HepG2 (cell line): Measurements from ENCODE around the gene EIF2S2. TPM values are rescaled to one million over a fixed set of nuclear protein-coding genes. Genes with fewer than 3 reads are reported as not detected.

Source experiments
- CC2D1A ChIP-seq: sonication (generic); formaldehyde crosslinking; IDR thresholded peaks from 2 replicates; pipeline ENCODE4 v1.8.1; 2023; ENCODE audit warnings: mild to moderate bottlenecking, missing genetic modification reagents
- ELF1 ChIP-seq: sonication (generic); formaldehyde crosslinking; IDR thresholded peaks from 2 replicates; pipeline ENCODE4 v1.4.0; 2020; ENCODE audit warnings: missing genetic modification reagents
- GABPA ChIP-seq, 2 experiments: IDR thresholded peaks; 2 replicates each; pipeline ENCODE4 v1.6.1; 2011 to 2016; ENCODE audit warnings: low read depth in 2 of 2, low read length in 1 of 2, missing biosample characterization in 1 of 2, missing genetic modification characterization in 1 of 2
- GFI1 ChIP-seq: sonication (generic); formaldehyde crosslinking; IDR thresholded peaks from 2 replicates; pipeline ENCODE4 v1.5.0; 2020; ENCODE audit warnings: missing genetic modification reagents, mild to moderate bottlenecking, borderline replicate concordance
- NAIF1 ChIP-seq: sonication (generic); formaldehyde crosslinking; IDR thresholded peaks from 2 replicates; pipeline ENCODE4 v1.5.0; 2020; ENCODE audit warnings: mild to moderate bottlenecking, missing genetic modification reagents, borderline replicate concordance
- NCOA2 ChIP-seq: sonication (generic); formaldehyde crosslinking; IDR thresholded peaks from 2 replicates; pipeline ENCODE4 v1.8.0; 2022; ENCODE audit warnings: inconsistent platforms
- NFATC3 ChIP-seq: sonication (generic); formaldehyde crosslinking; IDR thresholded peaks from 2 replicates; pipeline ENCODE4 v1.5.1; 2020; ENCODE audit warnings: mild to moderate bottlenecking, missing genetic modification reagents
- SATB2 ChIP-seq: sonication (generic); formaldehyde crosslinking; IDR thresholded peaks from 2 replicates; pipeline ENCODE4 v1.5.0; 2020; ENCODE audit warnings: missing genetic modification reagents
- SOX6 ChIP-seq, 2 experiments: fragments of 450-650 bp in 1 of 2; sonication (generic) in 1 of 2; formaldehyde crosslinking in 1 of 2; IDR thresholded peaks; 2 replicates each; pipeline versions ENCODE4 v1.4.0 to v1.6.1; 2017 to 2020; ENCODE audit warnings: antibody characterized with exemption in 1 of 2, mild to moderate bottlenecking in 1 of 2, missing genetic modification reagents in 1 of 2
- SP1 ChIP-seq, 2 experiments: fragments of 450-650 bp in 1 of 2; sonication (generic) in 1 of 2; formaldehyde crosslinking in 1 of 2; IDR thresholded peaks; 2 replicates each; pipeline versions ENCODE4 v1.4.0 to v1.6.1; 2016 to 2020; ENCODE audit warnings: missing genetic modification reagents in 1 of 2
- TCF7 ChIP-seq: sonication (generic); IDR thresholded peaks from 2 replicates; pipeline ENCODE4 v1.6.1; 2016; ENCODE audit warnings: antibody characterized with exemption, low read depth
- THRA ChIP-seq: sonication (generic); formaldehyde crosslinking; IDR thresholded peaks from 2 replicates; pipeline ENCODE4 v1.4.0; 2020; ENCODE audit warnings: missing genetic modification reagents, borderline replicate concordance
- TOE1 ChIP-seq: sonication (generic); formaldehyde crosslinking; IDR thresholded peaks from 2 replicates; pipeline ENCODE4 v1.4.0; 2020; ENCODE audit warnings: mild to moderate bottlenecking, missing genetic modification reagents
- YY1 ChIP-seq: IDR thresholded peaks from 2 replicates; pipeline ENCODE4 v1.6.1; 2011; ENCODE audit warnings: low read length, low read depth, moderate library complexity, mild to moderate bottlenecking; ENCODE audit not compliant: insufficient read depth, insufficient replicate concordance
- ZKSCAN8 ChIP-seq: IDR thresholded peaks from 2 replicates; pipeline ENCODE4 v1.6.1; 2016; ENCODE audit warnings: borderline replicate concordance, missing genetic modification reagents, missing compliant biosample characterization
- ZNF160 ChIP-seq: sonication (generic); formaldehyde crosslinking; IDR thresholded peaks from 2 replicates; pipeline ENCODE4 v1.8.0; 2022; ENCODE audit warnings: mild to moderate bottlenecking, inconsistent platforms, missing genetic modification reagents
- ZNF30 ChIP-seq: sonication (generic); formaldehyde crosslinking; IDR thresholded peaks from 2 replicates; pipeline ENCODE4 v1.5.0; 2020; ENCODE audit warnings: mild to moderate bottlenecking, missing genetic modification reagents
- ZNF441 ChIP-seq: sonication (generic); formaldehyde crosslinking; IDR thresholded peaks from 2 replicates; pipeline ENCODE4 v1.7.0; 2021; ENCODE audit warnings: missing genetic modification reagents, borderline replicate concordance
- ZNF446 ChIP-seq: sonication (generic); formaldehyde crosslinking; IDR thresholded peaks from 2 replicates; pipeline ENCODE4 v1.5.0; 2020; ENCODE audit warnings: mild to moderate bottlenecking, missing genetic modification reagents
- ZNF552 ChIP-seq: sonication (generic); formaldehyde crosslinking; IDR thresholded peaks from 2 replicates; pipeline ENCODE4 v1.9.0; 2022; ENCODE audit warnings: missing genetic modification reagents, mild to moderate bottlenecking, borderline replicate concordance
- ZNF614 ChIP-seq: IDR thresholded peaks from 2 replicates; pipeline ENCODE4 v1.6.1; 2018; ENCODE audit warnings: missing biosample characterization, missing genetic modification reagents, inconsistent platforms, borderline replicate concordance
- ZNF674 ChIP-seq: sonication (generic); formaldehyde crosslinking; IDR thresholded peaks from 2 replicates; pipeline ENCODE4 v1.5.0; 2020; ENCODE audit warnings: low read depth, mild to moderate bottlenecking, missing genetic modification reagents
- ZNF678 ChIP-seq: sonication (generic); formaldehyde crosslinking; IDR thresholded peaks from 2 replicates; pipeline ENCODE4 v1.4.0; 2020; ENCODE audit warnings: mild to moderate bottlenecking, missing genetic modification reagents
- ZNF768 ChIP-seq: sonication (generic); formaldehyde crosslinking; IDR thresholded peaks from 2 replicates; pipeline ENCODE4 v1.4.0; 2020; ENCODE audit warnings: missing genetic modification reagents
- ZSCAN30 ChIP-seq: sonication (generic); formaldehyde crosslinking; IDR thresholded peaks from 2 replicates; pipeline ENCODE4 v1.5.0; 2020; ENCODE audit warnings: mild to moderate bottlenecking, missing genetic modification reagents
- ZSCAN5A ChIP-seq: sonication (generic); formaldehyde crosslinking; IDR thresholded peaks from 2 replicates; pipeline ENCODE4 v1.8.0; 2022; ENCODE audit warnings: mild to moderate bottlenecking, missing genetic modification reagents, borderline replicate concordance
- polyA plus RNA-seq, 8 experiments: library from polyadenylated mRNA; depleted of rRNA in 3 of 8; stranded (reverse) in 7 of 8; unstranded in 1 of 8; fragments of >200 nt; fragmentation: Illumina TruSeq in 4 of 8; extraction: Trizol in 4 of 8; gene quantifications; 2 replicates each; pipeline versions ENCODE4 v1.2.1 to v1.2.3, GENCODE V29; 2011 to 2016; ENCODE audit warnings: low read depth in 4 of 8, missing spikeins in 1 of 8, mixed read lengths in 1 of 8; ENCODE audit not compliant: insufficient read depth in 1 of 8
- total RNA-seq, 5 experiments: library from RNA; depleted of rRNA; stranded (reverse); fragments of >200 nt; fragmentation: Illumina TruSeq; extraction: Trizol; gene quantifications; 2 replicates each; pipeline ENCODE4 v1.2.3, GENCODE V29; 2016; ENCODE audit warnings: low read depth in 1 of 5
- TF ChIP-seq, protein P1 (sequence below): sonication (generic); formaldehyde crosslinking; IDR thresholded peaks from 2 replicates; pipeline ENCODE4 v1.5.0; 2020; ENCODE audit warnings: missing genetic modification reagents

The EIF2S2 gene
- total and polyA plus RNA-seq, 2 of the 13 experiments (the other 11 are each of a cell fraction or from before 2014, with no cell fraction given), result 126 to 213 TPM

DNA sequence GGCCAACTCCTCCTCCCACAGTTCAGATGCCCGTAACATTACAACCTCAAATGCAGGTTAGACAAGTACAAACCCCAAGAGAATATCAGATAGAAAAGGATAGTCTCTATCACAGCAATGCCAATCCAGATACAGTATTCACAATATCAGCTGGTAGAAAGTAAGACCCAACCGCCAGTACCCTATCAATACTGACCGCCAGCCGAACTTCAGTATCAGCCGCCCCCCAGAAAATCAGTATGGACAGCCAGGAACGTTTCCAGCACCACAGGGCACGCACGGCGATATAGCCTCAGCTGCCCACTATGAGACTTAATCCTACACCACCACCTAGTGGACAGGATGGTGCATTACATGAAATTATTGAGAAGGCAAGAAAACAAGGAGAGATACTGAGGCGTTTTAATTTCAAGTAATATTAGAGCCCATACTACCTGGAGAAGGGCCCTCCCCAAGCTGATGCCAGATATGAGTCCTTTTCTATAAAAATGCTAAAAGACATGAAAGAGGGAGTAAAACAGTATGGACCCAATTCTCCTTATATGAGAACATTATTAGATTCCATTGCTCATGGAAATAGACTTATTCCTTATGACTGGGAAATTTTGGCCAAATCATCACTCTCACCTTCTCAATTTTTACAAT lies 17.6 kb upstream of the EIF2S2 start (continued):
- TF ChIP-seq SOX6 (IDR thresholded peaks at IDR 0.05), result no peak
- TF ChIP-seq SOX6 (CRISPR knock-in tag; IDR thresholded peaks at IDR 0.05), result no peak
- TF ChIP-seq THRA (CRISPR knock-in tag), result no peak; the same call in 1 of the 2 replicates
- TF ChIP-seq NAIF1 (CRISPR knock-in tag), result no peak
- no peak for TF ChIP-seq ZNF552
- TF ChIP-seq GABPA (IDR thresholded peaks at IDR 0.05; ENCODE audit: low read depth, low read length), result no peak
- no peak for TF ChIP-seq GABPA (CRISPR knock-in tag; IDR thresholded peaks at IDR 0.05; ENCODE audit: low read depth)
- TF ChIP-seq SP1 (IDR thresholded peaks at IDR 0.05), result no peak
- TF ChIP-seq SP1 (CRISPR knock-in tag; IDR thresholded peaks at IDR 0.05), result no peak
- TF ChIP-seq ZKSCAN8 (CRISPR knock-in tag), result peak; percentile 59; the same call in 1 of the 2 replicates
- peak; percentile 37; the same call in 1 of the 2 replicates for TF ChIP-seq ELF1 (CRISPR knock-in tag)
- TF ChIP-seq, protein P1, sequence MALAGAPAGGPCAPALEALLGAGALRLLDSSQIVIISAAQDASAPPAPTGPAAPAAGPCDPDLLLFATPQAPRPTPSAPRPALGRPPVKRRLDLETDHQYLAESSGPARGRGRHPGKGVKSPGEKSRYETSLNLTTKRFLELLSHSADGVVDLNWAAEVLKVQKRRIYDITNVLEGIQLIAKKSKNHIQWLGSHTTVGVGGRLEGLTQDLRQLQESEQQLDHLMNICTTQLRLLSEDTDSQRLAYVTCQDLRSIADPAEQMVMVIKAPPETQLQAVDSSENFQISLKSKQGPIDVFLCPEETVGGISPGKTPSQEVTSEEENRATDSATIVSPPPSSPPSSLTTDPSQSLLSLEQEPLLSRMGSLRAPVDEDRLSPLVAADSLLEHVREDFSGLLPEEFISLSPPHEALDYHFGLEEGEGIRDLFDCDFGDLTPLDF (CRISPR knock-in tag), result no peak
- no peak for TF ChIP-seq ZSCAN30 (CRISPR knock-in tag)
- TF ChIP-seq ZNF30 (CRISPR knock-in tag), result no peak
- no peak for TF ChIP-seq TCF7
- 0 out of 2 replicates have a peak, but pooled peaks have one; percentile 69 for TF ChIP-seq CC2D1A (CRISPR knock-in tag)
- TF ChIP-seq NCOA2 (CRISPR knock-in tag), result no peak
- peak; percentile 85; the same call in 1 of the 2 replicates for TF ChIP-seq ZNF614 (CRISPR knock-in tag)
- TF ChIP-seq NFATC3 (CRISPR knock-in tag), result no peak
- no peak for TF ChIP-seq ZNF674 (CRISPR knock-in tag)
- TF ChIP-seq TOE1, result no peak
- no peak for TF ChIP-seq ZNF441 (CRISPR knock-in tag)
- no peak for TF ChIP-seq YY1
- no peak for TF ChIP-seq ZNF446
- TF ChIP-seq SATB2, result no peak
- no peak for TF ChIP-seq ZNF160 (CRISPR knock-in tag)
- TF ChIP-seq GFI1, result 0 out of 2 replicates have a peak, but pooled peaks have one; percentile 15
- no peak for TF ChIP-seq ZSCAN5A (CRISPR knock-in tag)
- no peak for TF ChIP-seq ZNF768
- no peak for TF ChIP-seq ZNF678 (CRISPR knock-in tag)
